ENCODE measurements around the gene TRDN.
"Not testable (repeated sequence)": the region's sequence is repeated elsewhere in the genome, so short reads cannot be mapped to it uniquely, and the experiment has no call there.

TRDN gene

GRCh38 chr6:123562677-123563076 is 74.1 kb downstream of the TRDN start:
- DNase-seq (ENCODE audit: low spot score): no peak

DNA sequence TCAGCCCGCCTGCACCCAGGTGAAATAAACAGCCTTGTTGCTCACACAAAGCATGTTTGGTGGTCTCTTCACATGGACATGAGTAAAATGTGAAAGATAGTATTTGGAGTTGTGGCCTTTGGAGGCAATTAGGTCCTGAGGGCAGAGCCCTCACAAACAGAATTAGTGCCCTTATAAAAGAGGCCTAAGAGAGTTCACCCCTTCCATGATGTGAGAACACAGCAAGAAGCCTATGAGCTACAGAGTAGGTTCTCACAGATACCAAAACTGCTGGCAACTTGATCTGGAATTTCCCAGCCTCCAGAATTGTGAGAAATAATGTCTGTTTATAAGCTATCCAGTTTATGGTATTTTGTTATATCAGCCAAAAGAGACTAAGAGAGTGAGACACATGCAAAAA is 74.5 kb downstream of the TRDN start:
- no peak for DNase-seq (ENCODE audit: low spot score)

DNA sequence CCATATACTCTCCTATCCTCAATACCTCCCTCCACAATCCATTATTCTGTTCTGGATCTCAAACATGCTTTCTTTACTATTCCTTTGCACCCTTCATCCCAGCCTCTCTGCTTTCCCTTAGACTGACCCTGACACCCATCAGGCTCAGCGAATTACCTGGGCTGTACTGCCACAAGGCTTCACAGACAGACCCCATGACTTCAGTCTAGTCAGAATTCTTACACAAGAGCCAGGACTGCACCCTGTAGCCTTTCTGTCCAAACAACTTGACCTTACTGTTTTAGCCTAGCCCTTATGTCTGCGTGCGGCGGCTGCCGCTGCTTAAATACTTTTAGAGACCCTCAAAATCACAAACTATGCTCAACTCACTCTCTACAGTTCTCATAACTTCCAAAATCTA is 76.9 kb downstream of the TRDN start:
- DNase-seq (ENCODE audit: low spot score): not testable (repeated sequence)

DNA sequence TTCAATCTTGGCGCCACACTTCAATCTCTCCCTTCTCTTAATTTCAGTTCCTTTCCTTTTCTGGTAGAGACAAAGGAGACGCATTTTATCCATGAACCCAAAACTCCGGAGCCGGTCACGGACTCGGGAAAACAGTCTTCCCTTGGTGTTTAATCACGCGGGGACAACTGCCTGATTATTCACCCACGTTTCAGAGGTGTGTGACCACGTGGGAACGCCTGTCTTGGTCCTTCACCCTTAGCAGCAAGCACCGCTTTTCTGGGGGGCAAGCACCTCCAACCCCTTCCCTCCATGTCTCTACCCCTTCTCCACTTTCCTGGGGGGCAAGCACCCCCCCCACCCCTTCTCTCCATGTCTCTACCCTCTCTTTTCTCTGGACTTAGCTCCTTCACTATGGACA is 79.3 kb downstream of the TRDN start:
- DNase-seq (ENCODE audit: low spot score): not testable (repeated sequence)

- DNase-seq (ENCODE audit: low spot score): no peak
Measured at GRCh38 chr6:123551939-123552707, 84.6 kb downstream of the TRDN start.

DNA sequence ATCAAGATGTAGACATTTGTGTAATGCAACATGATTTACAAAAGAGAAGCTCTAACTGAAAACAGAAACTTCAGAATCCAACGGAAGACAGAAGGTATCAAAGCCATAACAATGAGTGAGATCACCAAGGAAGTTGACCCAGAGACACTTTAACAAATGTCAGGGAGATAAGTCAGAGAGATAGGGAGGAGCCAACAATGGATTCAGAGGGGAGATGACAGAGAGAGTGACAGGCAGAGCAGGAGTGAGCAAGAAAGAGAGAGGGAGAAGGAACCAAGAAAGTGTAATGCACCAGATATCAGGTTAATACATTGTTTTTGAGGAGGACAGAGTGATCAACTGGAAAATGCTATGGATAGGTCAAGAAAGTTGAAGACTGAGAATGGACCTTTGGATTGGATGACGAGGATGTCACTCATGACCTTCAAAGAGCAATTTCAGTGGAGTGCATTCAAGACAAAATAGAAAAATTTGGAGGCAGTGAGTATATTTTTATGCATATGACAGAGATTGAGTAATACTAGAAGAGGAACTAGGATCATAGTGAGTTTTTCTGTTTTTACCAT is 86.6 kb downstream of the TRDN start:
- DNase-seq (ENCODE audit: low spot score): no peak

DNA sequence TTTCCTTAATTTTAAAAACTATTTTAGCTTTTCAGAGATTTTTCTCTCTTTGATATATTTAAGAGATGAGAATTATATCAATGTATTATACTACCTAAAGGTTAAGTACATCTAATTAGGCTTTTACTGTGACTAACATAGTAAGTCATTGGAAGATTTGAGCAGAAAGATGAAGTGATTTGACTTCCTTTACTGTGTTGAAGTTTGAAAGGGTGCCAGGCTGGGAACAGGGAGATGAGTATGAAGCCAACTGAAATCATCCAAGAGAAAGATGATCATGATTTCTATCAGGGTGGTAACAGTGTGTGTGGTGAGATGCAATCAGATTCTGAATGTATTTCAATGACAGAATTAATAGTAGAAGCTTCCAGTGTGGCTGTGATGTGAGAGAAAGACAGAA is 87.3 kb downstream of the TRDN start:
- DNase-seq (ENCODE audit: low spot score): no peak

DNA sequence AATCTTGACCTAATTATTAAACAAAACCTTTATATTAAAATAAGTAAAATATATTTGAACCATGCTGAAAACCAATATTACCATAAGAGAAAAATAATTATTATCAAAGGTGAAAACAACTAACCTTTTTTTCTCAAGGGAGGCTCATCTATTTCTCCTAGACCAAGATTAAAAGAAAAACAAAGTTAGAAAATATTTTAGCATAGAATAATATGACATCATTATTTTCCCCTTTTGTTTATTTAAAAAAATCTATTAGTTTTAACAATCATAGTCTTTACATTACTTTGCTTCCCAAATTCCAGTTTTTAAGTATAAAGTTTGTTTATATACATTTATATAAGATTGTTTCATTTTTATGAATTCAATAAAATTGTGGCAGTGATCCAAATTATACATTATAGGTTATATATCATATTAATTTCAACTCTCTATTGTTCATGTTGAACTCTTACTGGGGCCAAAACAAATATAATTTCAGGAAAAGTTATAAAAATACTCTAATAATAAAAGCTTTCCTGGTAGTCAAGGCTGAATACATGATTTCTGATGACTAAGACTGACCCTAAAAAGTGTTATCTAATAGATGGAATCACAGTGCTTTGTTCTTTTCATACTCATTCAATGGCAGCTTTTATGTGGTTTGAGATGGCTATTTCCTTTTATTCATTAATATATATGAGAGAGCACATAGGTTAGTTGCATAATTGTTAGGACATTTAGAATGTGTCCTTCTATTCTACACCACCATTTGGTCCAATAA is 89.4 kb downstream of the TRDN start:
- DNase-seq (ENCODE audit: low spot score): no peak

DNA sequence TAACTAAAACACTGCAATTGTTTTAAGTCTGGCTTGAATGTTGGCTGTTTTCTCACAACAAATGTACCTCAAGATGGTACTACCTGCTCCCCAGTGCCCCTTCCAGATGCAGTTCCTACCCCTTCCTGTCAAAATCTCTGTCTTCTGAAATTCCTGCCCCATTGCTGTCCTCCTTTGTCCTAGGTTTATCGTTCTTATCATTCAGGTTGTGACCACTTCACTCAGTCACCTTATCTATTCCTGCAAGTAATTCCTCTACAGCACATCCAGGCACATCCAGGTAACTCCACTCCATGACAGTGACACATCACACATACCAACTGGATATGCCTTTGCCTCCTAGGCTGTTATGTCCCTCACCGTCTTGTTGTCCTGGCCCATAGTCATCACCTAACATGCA is 90.2 kb downstream of the TRDN start:
- no peak for DNase-seq (ENCODE audit: low spot score)

DNA sequence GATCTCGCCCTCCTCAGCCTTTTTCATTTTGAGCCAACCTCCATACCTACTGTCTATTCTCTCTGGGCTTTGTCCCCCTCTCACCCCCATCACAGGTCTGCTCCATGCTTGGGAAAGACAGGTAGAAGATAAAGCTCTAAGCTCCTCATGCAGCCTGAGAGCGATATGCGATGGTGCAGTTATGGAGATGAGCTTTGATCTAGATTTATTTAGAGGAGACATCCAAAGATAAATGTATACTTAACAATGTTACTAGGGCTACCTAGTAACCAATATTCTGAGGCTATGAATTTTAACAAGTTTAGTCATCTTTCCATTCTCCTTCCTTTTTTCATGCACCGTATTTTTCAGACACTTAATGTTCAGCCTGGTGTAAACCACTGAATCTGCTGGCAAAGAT is 95.3 kb downstream of the TRDN start:
- DNase-seq (ENCODE audit: low spot score): no peak

DNA sequence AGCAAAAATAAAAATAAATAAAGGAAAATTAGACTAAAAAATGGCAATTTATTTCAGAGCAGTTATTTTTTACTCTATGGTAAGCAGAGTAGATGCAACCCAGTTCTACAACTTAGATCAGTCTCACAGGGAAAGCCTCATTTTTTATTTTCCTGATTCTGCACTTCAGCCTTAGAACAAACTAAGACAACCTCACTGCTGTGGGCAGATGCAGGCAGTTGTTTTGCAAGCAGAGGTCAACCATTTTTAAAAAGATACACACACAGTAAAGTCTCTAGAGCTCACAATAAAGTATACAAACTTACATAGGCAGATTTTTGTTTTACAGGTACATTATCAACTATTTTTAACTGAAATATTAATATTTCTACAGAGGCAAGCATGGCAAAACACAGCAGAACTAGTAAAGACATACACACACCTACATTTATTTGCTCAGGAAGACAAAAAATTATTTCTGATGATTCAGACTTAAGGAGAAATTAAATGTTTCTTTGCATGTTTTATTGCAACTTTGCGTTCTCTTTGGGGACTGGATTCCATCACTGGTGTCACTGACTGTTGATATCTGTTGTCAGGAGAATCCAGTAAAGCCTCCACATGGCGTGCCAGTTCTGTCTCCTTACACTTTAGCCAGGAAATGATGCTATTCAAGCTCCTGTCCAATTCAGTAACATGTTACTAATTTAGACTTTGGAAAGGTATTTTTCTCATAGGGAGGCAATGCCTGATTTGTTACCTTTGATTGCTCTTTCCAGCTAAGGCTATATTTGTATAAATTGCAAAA is 102.7 kb downstream of the TRDN start:
- DNase-seq (ENCODE audit: low spot score): no peak

GRCh38 chr6:123529843-123530242 is 106.9 kb downstream of the TRDN start:
- peak; percentile 63 for DNase-seq (ENCODE audit: low spot score)

DNA sequence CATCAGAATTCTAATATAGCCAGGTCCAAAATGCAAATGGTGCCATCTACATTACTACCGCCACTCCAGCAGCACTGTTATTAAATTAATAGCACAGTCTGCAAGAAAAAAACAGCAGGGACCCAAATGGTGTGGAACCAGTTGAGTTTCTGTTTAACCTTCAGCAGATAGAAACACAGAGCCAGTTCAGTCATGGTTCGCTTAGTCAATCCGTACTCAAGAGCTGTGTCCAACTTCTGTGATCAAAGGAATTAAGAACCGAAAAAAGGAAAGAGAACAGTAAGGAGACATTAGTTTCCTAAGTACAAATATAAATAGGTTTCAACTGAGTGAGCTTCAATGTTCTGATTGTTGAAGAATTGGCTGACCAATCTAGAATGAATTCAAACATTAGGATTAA is 107.7 kb downstream of the TRDN start:
- DNase-seq (ENCODE audit: low spot score): no peak

- peak; percentile 12 for DNase-seq (ENCODE audit: low spot score)
Measured at GRCh38 chr6:123527406-123527805, 109.3 kb downstream of the TRDN start.

GRCh38 chr6:123526128-123526527 is 110.6 kb downstream of the TRDN start:
- DNase-seq (ENCODE audit: low spot score): no peak

GRCh38 chr6:123524781-123525180 is 112.0 kb downstream of the TRDN start:
- no peak for DNase-seq (ENCODE audit: low spot score)

DNA sequence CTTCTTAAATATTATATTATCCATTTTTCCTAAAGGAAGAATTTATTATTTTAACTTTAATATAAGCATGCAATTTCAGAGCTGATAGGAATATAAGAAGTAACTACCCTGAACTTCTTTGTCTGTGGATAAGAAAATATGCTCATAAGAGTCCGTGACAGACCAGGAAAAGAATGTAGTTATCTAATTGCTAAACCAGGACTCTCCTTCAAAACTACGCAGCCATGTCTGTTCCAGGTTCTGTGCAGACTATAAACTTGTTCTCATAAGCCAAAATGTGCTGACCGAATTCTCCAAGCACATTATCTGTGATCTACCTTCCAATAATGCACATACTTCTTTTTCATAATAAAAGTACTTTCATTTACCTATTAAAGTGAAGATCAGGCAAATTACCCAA is 116.5 kb downstream of the TRDN start:
- no peak for DNase-seq (ENCODE audit: low spot score)

- no peak for DNase-seq (ENCODE audit: low spot score)
Measured at GRCh38 chr6:123519189-123519505, 117.6 kb downstream of the TRDN start.

DNA sequence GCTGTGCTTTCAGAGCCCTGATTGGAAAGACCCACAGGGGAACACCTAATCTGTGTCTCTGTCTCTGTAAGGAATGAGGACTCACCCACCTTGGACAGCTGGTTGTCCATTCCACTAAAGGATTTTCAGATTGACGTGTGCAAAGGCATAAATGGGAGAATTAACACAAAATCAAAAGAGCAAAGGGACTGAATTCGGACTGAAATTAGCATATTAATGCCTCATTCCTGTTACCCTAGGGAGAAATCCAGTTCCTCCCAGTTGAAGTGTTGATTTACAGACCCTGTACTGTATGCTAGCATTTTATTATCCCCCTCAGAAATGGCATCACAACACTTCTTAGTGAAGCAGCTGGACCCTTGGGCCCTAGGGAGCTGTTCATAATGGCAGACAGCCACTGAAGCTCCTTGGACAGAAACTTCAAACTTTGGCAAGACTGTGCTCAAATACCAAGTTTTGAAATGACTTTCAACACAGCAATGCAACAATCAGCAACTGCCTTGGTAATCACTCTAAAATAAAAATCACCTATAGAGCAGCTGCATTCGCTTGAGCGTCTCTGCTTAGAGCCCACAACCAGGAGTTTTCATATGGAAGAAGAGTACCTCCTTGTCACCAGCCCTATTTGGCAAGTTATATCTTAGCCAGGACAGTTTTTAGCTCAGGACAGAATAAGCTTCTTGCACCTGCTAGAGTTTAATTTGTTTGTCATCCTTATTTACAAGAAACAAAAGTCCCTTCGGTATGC is 118.1 kb downstream of the TRDN start:
- DNase-seq (ENCODE audit: low spot score): no peak

DNA sequence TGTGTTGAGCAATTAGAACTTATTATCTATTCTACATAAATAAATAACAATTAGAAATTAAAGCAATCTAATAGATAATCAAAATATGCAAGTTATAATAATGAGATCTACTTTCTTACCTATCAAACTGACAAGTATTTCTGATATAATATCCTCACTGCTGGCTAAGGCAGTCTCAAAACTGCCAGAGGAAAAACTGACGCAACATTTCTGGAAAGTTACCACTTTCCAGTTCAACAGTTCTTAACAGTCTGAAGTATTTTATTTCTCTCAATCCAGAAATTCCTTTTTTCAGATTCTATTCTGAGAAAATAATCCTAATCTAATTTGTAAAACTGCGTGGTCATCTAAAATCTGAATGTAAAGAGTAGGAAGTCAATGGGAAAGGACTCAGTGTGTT is 121.0 kb downstream of the TRDN start:
- DNase-seq (ENCODE audit: low spot score): no peak

DNA sequence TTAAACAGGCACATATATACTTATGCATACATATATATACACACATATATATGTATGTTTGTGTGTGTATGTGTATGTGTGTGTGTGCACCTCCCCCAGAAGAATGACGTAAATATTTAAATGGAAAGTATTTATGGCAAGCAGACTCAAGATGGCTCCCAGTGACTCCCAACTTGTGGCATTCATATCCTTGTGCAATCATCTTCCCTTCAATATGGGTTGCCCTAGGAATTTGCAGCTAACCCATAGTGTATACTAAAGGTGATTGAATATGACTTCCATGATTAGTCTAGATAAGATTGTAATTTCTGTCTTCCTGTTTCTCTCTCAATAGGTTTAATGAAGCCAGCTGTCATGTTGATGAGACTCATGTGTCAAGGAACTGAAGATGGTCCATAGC is 127.6 kb downstream of the TRDN start:
- no peak for DNase-seq (ENCODE audit: low spot score)

- no peak for DNase-seq (ENCODE audit: low spot score)
Measured at GRCh38 chr6:123508290-123508689, 128.5 kb downstream of the TRDN start.
